B cell (primary cell): ENCODE results near the gene SGTA. TPM values are rescaled to one million over a fixed set of nuclear protein-coding genes. Genes with fewer than 3 reads are reported as not detected.

Source experiments
- ATAC-seq: fragments of 200-7000 bp; cut with Tn5 transposase; one replicate; pipeline ENCODE4 v1.10.0; 2021; ENCODE audit warnings: low read depth, mild to moderate bottlenecking, moderate number of reproducible peaks, moderate library complexity
- CTCF ChIA-PET: fragments of 350-600 bp; sonication (Branson Sonifier 250); formaldehyde crosslinking; loops from one replicate; lab custom pipeline; 2021; ENCODE audit warnings: antibody characterized with exemption, inconsistent platforms; lab: Charles Lee
- POLR2A ChIA-PET: fragments of 350-600 bp; sonication (Branson Sonifier 250); formaldehyde crosslinking; loops from one replicate; lab custom pipeline; 2021; ENCODE audit warnings: antibody characterized with exemption; lab: Charles Lee
- DNase-seq: peaks from one replicate; pipeline ENCODE4 v3.0.0; 2013
- H2AFZ ChIP-seq: 2 replicates; pipeline ENCODE4 v1.6.1; 2012; ENCODE audit warnings: mild to moderate bottlenecking, low read depth, low read length; ENCODE audit not compliant: insufficient read depth, poor library complexity, severe bottlenecking
- H3K27ac ChIP-seq, 2 donors: 1 replicate in 1 of 2; 2 replicates in 1 of 2; pipeline ENCODE4 v1.5.1; 2012 to 2013; ENCODE audit warnings: low read length in 2 of 2, mild to moderate bottlenecking in 2 of 2, moderate library complexity in 1 of 2
- H3K27me3 ChIP-seq, 4 experiments: fragments of 200-600 bp in 1 of 4; sonication (generic) in 1 of 4; replicated peaks in 1 of 4; 1 replicate in 2 of 4; 2 replicates in 2 of 4; pipeline versions ENCODE4 v1.6.1 to v1.7.0; 2013 to 2016; ENCODE audit warnings: low read length in 3 of 4, mild to moderate bottlenecking in 2 of 4, mixed read lengths in 1 of 4, moderate library complexity in 1 of 4; ENCODE audit not compliant: insufficient read depth in 4 of 4, control insufficient read depth in 3 of 4; ENCODE audit errors: control extremely low read depth in 1 of 4
- H3K36me3 ChIP-seq, 2 experiments: replicated peaks in 1 of 2; 1 replicate in 1 of 2; 2 replicates in 1 of 2; pipeline versions ENCODE4 v1.6.1 to v1.7.1; 2013; ENCODE audit warnings: low read length in 1 of 2; ENCODE audit not compliant: insufficient read depth in 2 of 2, control insufficient read depth in 1 of 2; ENCODE audit errors: control extremely low read depth in 1 of 2, extremely low read depth in 1 of 2
- H3K4me1 ChIP-seq, 2 donors: fragments of 200-600 bp in 1 of 2; sonication (generic) in 1 of 2; 1 replicate in 1 of 2; 2 replicates in 1 of 2; pipeline versions ENCODE4 v1.5.1 to v1.6.1; 2013 to 2017; ENCODE audit warnings: low read length in 2 of 2; ENCODE audit not compliant: control insufficient read depth in 2 of 2, insufficient read depth in 2 of 2
- H3K4me2 ChIP-seq: replicated peaks from 2 replicates; pipeline ENCODE3; 2012; ENCODE audit warnings: mild to moderate bottlenecking, low read depth, low read length; ENCODE audit not compliant: poor library complexity, severe bottlenecking
- H3K4me3 ChIP-seq, 5 experiments: fragments of 200-600 bp in 1 of 5; sonication (generic) in 1 of 5; 1 replicate in 3 of 5; 2 replicates in 2 of 5; pipeline versions ENCODE4 v1.5.1 to v1.7.0; 2011 to 2016; ENCODE audit warnings: low read length in 4 of 5, mild to moderate bottlenecking in 4 of 5, low read depth in 2 of 5, control low read depth in 1 of 5, moderate library complexity in 1 of 5; ENCODE audit not compliant: insufficient read depth in 1 of 5; ENCODE audit errors: control extremely low read depth in 1 of 5, extremely low read depth in 1 of 5
- H3K79me2 ChIP-seq: fragments of 200-600 bp; sonication (generic); one replicate; pipeline ENCODE4 v1.6.0; 2016; ENCODE audit warnings: low read length; ENCODE audit not compliant: control insufficient read depth, insufficient read depth
- H3K9ac ChIP-seq: fragments of 200-600 bp; sonication (generic); 2 replicates; pipeline ENCODE4 v1.6.1; 2017; ENCODE audit warnings: mild to moderate bottlenecking, low read length, moderate library complexity
- H3K9me3 ChIP-seq, 3 donors: one replicate each; pipeline versions ENCODE4 v1.6.1 to v1.7.1; 2013; ENCODE audit warnings: low read length in 2 of 3; ENCODE audit not compliant: control insufficient read depth in 2 of 3, insufficient read depth in 1 of 3; ENCODE audit errors: control extremely low read depth in 1 of 3
- H4K20me1 ChIP-seq: 2 replicates; pipeline ENCODE4 v1.6.0; 2012; ENCODE audit warnings: mild to moderate bottlenecking, low read length; ENCODE audit not compliant: insufficient read depth, control insufficient read depth, poor library complexity, severe bottlenecking
- H3K27ac Mint-ChIP-seq: one replicate; pipeline ENCODE4 v1.8.0; 2021; ENCODE audit warnings: mixed read lengths
- H3K27me3 Mint-ChIP-seq: one replicate; pipeline ENCODE4 v1.8.0; 2021; ENCODE audit warnings: mixed read lengths
- H3K4me1 Mint-ChIP-seq: one replicate; pipeline ENCODE4 v1.8.0; 2021; ENCODE audit warnings: mixed read lengths
- H3K4me3 Mint-ChIP-seq: one replicate; pipeline ENCODE4 v1.8.0; 2021; ENCODE audit warnings: mixed read lengths
- H3K9me3 Mint-ChIP-seq: one replicate; pipeline ENCODE4 v1.8.0; 2022; ENCODE audit warnings: mixed read lengths; ENCODE audit not compliant: insufficient read depth
- EZH2 ChIP-seq: IDR thresholded peaks from 2 replicates; pipeline ENCODE4 v1.6.1; 2012; ENCODE audit warnings: borderline replicate concordance, low read depth, mild to moderate bottlenecking, moderate library complexity, low read length; ENCODE audit not compliant: insufficient read depth, poor library complexity, severe bottlenecking
- WGBS: methylation state at CpG from one replicate; pipeline ENCODE4 v1.1.5; 2013; ENCODE audit warnings: missing lambda C conversion rate; ENCODE audit not compliant: insufficient coverage; 5-methylcytosine and 5-hydroxymethylcytosine counted together
- intact Hi-C: fragments of 100-400 bp; cut with micrococcal nuclease; formaldehyde crosslinking; loops from one replicate; pipeline ENCODE4 v1.10.0; 2022
- polyA plus RNA-seq: library from polyadenylated mRNA; depleted of rRNA; stranded (reverse); fragments of >200 nt; gene quantifications from 2 replicates; pipeline ENCODE4 v1.2.3, GENCODE V29; 2012
- total RNA-seq, 2 donors: library from RNA; stranded (reverse); fragments of 120-200 nt in 1 of 2; gene quantifications; 1 replicate in 1 of 2; 2 replicates in 1 of 2; pipeline versions ENCODE4 v1.2.3 to v1.2.4, GENCODE V29; 2013 to 2022
- TF ChIP-seq, protein P1 (sequence below): fragments of 200-600 bp; IDR thresholded peaks from one replicate; pipeline ENCODE4 v1.8.0; 2022; ENCODE audit warnings: antibody characterized with exemption, mild to moderate bottlenecking

SGTA gene
- total and polyA plus RNA-seq, 2 donors (not counting 1 experiment from before 2014, with no cell fraction given) = 36.6 to 42.0 TPM

GRCh38 chr19:2720777-2721569 lies 62.1 kb downstream of the SGTA start, which contains the start of gene DIRAS1:
DIRAS1 (minus strand) TSS chr19:2721372; CDS start chr19:2717806, 3,566 bp downstream.
- H3K36me3 ChIP-seq = no peaks in the 10 kb centered on the region
- no peak within 1 kb of the TSS for H3K27ac ChIP-seq
- H3K9ac ChIP-seq = peak within 1 kb of the TSS; percentile 64
- H3K4me3 Mint-ChIP-seq = peak within 1 kb of the TSS; percentile 84
- WGBS = 1% methylated on average over 89 of the region's 100 CpGs
- peaks cover 22% of the 10 kb centered on the region for H3K4me1 Mint-ChIP-seq
- peaks cover 0 to 17% (median 8%) of the 10 kb centered on the region in 4 experiments for H3K27me3 ChIP-seq
- peaks cover 0 to 9% (median 0%) of the 10 kb centered on the region in 3 donors for H3K9me3 ChIP-seq
- TF ChIP-seq, protein P1, sequence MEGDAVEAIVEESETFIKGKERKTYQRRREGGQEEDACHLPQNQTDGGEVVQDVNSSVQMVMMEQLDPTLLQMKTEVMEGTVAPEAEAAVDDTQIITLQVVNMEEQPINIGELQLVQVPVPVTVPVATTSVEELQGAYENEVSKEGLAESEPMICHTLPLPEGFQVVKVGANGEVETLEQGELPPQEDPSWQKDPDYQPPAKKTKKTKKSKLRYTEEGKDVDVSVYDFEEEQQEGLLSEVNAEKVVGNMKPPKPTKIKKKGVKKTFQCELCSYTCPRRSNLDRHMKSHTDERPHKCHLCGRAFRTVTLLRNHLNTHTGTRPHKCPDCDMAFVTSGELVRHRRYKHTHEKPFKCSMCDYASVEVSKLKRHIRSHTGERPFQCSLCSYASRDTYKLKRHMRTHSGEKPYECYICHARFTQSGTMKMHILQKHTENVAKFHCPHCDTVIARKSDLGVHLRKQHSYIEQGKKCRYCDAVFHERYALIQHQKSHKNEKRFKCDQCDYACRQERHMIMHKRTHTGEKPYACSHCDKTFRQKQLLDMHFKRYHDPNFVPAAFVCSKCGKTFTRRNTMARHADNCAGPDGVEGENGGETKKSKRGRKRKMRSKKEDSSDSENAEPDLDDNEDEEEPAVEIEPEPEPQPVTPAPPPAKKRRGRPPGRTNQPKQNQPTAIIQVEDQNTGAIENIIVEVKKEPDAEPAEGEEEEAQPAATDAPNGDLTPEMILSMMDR = no peak
- TF ChIP-seq EZH2 = no peak
- H3K4me3 ChIP-seq = peak within 1 kb of the TSS; percentile 5 to 63 (median 52)
- H4K20me1 ChIP-seq = peaks cover 8% of the 10 kb centered on the region
- peaks cover 31 to 44% of the 10 kb centered on the region in 2 donors for H3K4me1 ChIP-seq
- peak within 1 kb of the TSS; percentile 54 for H2AFZ ChIP-seq
- ChIA-PET CTCF (no interaction called here), POLR2A (interaction anchor here (0.6 to 0.9 kb wide), 2 partner anchors 39 to 927 kb away, joined by 3 to 4 read pairs; no protein-coding TSS in a partner anchor)
- intact Hi-C loops = loop anchor here (1.0 kb wide), 1 partner anchor 10 kb away; no protein-coding TSS in a partner anchor
- peak within 1 kb of the TSS; percentile 96 for H3K4me2 ChIP-seq
- peaks cover 6% of the 10 kb centered on the region for H3K79me2 ChIP-seq
- DNase-seq = peak; percentile 39
- H3K9me3 Mint-ChIP-seq = no peaks in the 10 kb centered on the region
- peak within 1 kb of the TSS; percentile 72 for H3K27ac Mint-ChIP-seq
- peak; percentile 57 for ATAC-seq
- peaks cover 4% of the 10 kb centered on the region for H3K27me3 Mint-ChIP-seq
